BLaER1 treated with 17β-estradiol and CSF1 and Interleukin-3, amounts not matched to agents 10 nM and 100 nM (cell line): ENCODE results near the gene NEURL1.
A peak's percentile ranks its signal among the peaks of the same experiment; 100 is the strongest.

ENCODE experiments used
- H3K27ac ChIP-seq, 11 experiments: shearing (Covaris generic); formaldehyde crosslinking; 2 replicates each; pipeline ENCODE4 v1.8.1; 2022
- H3K27me3 ChIP-seq, 11 experiments: shearing (Covaris generic); formaldehyde crosslinking; 2 replicates each; pipeline ENCODE4 v1.8.1; 2022
- H3K36me3 ChIP-seq, 11 experiments: shearing (Covaris generic); formaldehyde crosslinking; 2 replicates each; pipeline ENCODE4 v1.8.1; 2022
- H3K4me1 ChIP-seq, 10 experiments: shearing (Covaris generic); formaldehyde crosslinking; 2 replicates each; pipeline ENCODE4 v1.8.1; 2022
- H3K4me2 ChIP-seq, 11 experiments: shearing (Covaris generic); formaldehyde crosslinking; 2 replicates each; pipeline ENCODE4 v1.8.1; 2022
- H3K4me3 ChIP-seq, 10 experiments: shearing (Covaris generic); formaldehyde crosslinking; 2 replicates each; pipeline ENCODE4 v1.8.1; 2022
- H3K9ac ChIP-seq, 11 experiments: shearing (Covaris generic); formaldehyde crosslinking; 2 replicates each; pipeline ENCODE4 v1.8.1; 2022
- H3K9me3 ChIP-seq, 11 experiments: shearing (Covaris generic); formaldehyde crosslinking; replicated peaks in 1 of 11; 2 replicates each; pipeline ENCODE4 v1.8.1; 2022
- H4K20me1 ChIP-seq, 11 experiments: shearing (Covaris generic); formaldehyde crosslinking; 2 replicates each; pipeline ENCODE4 v1.8.1; 2022
- Cebpa-rat ChIP-seq, 11 experiments: shearing (Covaris generic); IDR thresholded peaks; 2 replicates each; pipeline ENCODE4 v1.8.1; 2022

The NEURL1 gene

DNA sequence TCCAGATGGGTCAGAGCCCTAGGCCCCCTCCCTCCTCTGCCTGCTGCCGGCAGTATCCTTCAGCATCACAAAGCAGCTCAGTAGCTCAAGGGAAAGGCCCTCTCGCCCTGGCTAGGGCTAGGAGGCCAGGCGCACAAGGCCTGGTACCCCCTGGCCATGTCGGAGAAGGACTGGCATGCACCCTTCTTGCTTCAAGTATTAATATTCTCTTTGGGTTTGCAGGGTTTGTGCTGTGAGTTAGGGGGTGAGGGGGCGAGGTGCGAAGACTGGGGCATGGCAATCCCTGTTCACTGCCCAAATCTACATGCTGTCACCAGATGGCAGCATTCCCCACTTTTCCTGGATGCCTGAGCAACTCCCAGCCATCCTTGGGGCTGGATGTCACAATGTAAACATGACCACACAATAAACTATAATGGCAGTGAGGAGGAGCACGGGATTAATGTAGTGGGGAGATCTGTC is 105.2 kb downstream of the NEURL1 start:
- Histone ChIP-seq H3K4me3 (no peak overlapping the region), H4K20me1 (peaks cover 14 to 64% (median 38%) of the 10 kb centered on the region in 11 experiments; a peak in 17 of 22 replicates), H3K4me1 (peaks cover 0 to 27% (median 21%) of the 10 kb centered on the region in 10 experiments; a peak in 14 of 20 replicates), H3K27ac (no peak overlapping the region), H3K36me3 (peaks cover 33 to 39% (median 37%) of the 10 kb centered on the region in 11 experiments), H3K9ac (0 out of 22 replicates have a peak overlapping the region, but pooled peaks of 1 of the 11 experiments have one; percentile 7), H3K4me2 (no peak overlapping the region), H3K9me3 (no peaks in the 10 kb centered on the region), H3K27me3 (no peaks in the 10 kb centered on the region)
- no peak for TF ChIP-seq Cebpa-rat (IDR thresholded peaks at IDR 0.05)

DNA sequence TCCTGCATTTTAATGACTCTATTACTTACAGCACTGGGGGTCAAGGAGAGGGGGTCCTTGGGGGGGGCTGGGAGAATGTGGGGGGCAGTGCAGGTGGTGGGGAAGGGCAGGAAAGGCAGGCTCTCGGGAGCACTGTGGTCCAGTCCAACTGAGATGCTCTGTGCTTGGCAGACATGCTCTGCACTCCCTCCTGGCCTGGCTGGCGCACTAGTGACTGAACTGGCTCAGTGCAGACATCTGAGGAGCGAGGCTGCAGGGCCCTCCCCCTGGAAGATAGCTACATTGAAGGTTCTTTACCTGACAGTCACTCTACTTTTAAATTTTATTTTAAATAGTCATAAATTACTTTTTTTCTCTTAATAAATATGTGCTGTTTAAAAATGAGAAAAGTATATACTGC is 105.7 kb downstream of the NEURL1 start:
- Histone ChIP-seq H3K4me3 (no peak overlapping the region), H3K9me3 (no peaks in the 10 kb centered on the region), H3K4me1 (peaks cover 0 to 27% (median 21%) of the 10 kb centered on the region in 10 experiments; a peak in 14 of 20 replicates), H3K9ac (no peak overlapping the region), H4K20me1 (peaks cover 14 to 63% (median 38%) of the 10 kb centered on the region in 11 experiments; a peak in 17 of 22 replicates), H3K4me2 (no peak overlapping the region), H3K27ac (no peak overlapping the region), H3K36me3 (peaks cover 38 to 44% (median 42%) of the 10 kb centered on the region in 11 experiments), H3K27me3 (no peaks in the 10 kb centered on the region)
- TF ChIP-seq Cebpa-rat (IDR thresholded peaks at IDR 0.05): no peak

DNA sequence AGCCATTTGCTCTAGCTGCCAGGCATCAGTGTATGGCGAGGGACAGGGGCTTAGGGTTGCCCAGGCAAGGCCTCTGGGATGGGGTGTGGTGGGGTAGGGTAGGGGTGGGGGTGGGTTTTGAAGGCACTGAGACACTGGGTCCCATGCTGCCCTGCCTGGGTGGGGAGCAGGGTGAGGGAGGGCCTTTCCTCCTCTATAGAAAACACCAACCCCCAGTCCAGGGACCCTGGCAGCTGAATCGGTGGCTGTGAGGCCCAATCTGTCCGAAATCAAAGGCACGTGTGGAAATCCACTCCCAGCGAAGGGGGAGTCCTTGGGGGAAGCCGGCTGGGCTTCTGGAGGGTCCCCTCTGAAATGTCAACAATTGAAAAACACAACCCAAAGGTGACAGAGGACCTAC is 106.4 kb downstream of the NEURL1 start:
- Histone ChIP-seq H4K20me1 (peaks cover 14 to 56% (median 34%) of the 10 kb centered on the region in 11 experiments; a peak in 17 of 22 replicates), H3K27me3 (no peaks in the 10 kb centered on the region), H3K27ac (no peak overlapping the region), H3K9me3 (no peaks in the 10 kb centered on the region), H3K4me1 (peaks cover 0 to 27% (median 21%) of the 10 kb centered on the region in 10 experiments; a peak in 14 of 20 replicates), H3K9ac (peak overlapping the region in 1 of 11 experiments; percentile 1; a peak in 1 of 22 replicates), H3K4me2 (no peak overlapping the region), H3K4me3 (no peak overlapping the region), H3K36me3 (peaks cover 45 to 51% (median 49%) of the 10 kb centered on the region in 11 experiments)
- no peak for TF ChIP-seq Cebpa-rat (IDR thresholded peaks at IDR 0.05)

DNA sequence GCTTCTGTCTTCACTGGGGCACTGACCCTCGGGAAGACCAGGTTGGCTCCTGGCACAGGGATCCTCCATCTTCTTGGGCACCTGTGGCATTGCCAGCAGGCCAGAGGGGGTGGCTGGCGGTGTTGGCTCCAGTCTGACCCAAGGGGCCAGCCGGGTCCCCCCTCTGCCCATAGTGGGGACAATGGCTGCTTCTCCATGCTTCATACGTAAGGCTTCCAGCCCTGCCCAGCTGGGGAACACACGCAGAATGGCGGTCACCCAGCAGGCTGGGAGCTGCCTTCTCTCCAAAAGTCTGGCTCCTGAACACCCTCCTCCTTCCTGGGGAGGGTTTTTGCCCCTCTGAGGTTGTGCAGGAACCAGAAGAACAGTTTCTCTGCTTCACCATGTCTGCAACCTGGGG is 106.8 kb downstream of the NEURL1 start:
- peaks cover 49 to 55% (median 53%) of the 10 kb centered on the region in 11 experiments for H3K36me3 ChIP-seq
- peaks cover 0 to 27% (median 21%) of the 10 kb centered on the region in 10 experiments; a peak in 14 of 20 replicates for H3K4me1 ChIP-seq
- H3K9ac ChIP-seq: 0 out of 22 replicates have a peak overlapping the region, but pooled peaks of 1 of the 11 experiments have one; percentile 1
- peaks cover 12 to 52% (median 33%) of the 10 kb centered on the region in 11 experiments; a peak in 16 of 22 replicates for H4K20me1 ChIP-seq
- H3K9me3 ChIP-seq: no peaks in the 10 kb centered on the region
- no peak overlapping the region; a peak in 2 of 22 replicates for H3K27ac ChIP-seq
- no peak overlapping the region for H3K4me3 ChIP-seq
- H3K27me3 ChIP-seq: no peaks in the 10 kb centered on the region
- TF ChIP-seq Cebpa-rat (IDR thresholded peaks at IDR 0.05): no peak
- H3K4me2 ChIP-seq: no peak overlapping the region

GRCh38 chr10:103600956-103601569 is 107.6 kb downstream of the NEURL1 start:
- H3K27ac ChIP-seq: no peak overlapping the region
- H3K27me3 ChIP-seq: no peaks in the 10 kb centered on the region
- 0 out of 22 replicates have a peak overlapping the region, but pooled peaks of 1 of the 11 experiments have one; percentile 9 for H3K9ac ChIP-seq
- peaks cover 9 to 45% (median 25%) of the 10 kb centered on the region in 11 experiments; a peak in 16 of 22 replicates for H4K20me1 ChIP-seq
- TF ChIP-seq Cebpa-rat (IDR thresholded peaks at IDR 0.05): no peak
- H3K4me3 ChIP-seq: no peak overlapping the region
- H3K9me3 ChIP-seq: no peaks in the 10 kb centered on the region; a peak in 1 of 22 replicates
- H3K4me1 ChIP-seq: peaks cover 0 to 26% (median 19%) of the 10 kb centered on the region in 10 experiments; a peak in 14 of 20 replicates
- H3K36me3 ChIP-seq: peaks cover 57 to 62% (median 61%) of the 10 kb centered on the region in 11 experiments
- H3K4me2 ChIP-seq: no peak overlapping the region

GRCh38 chr10:103602028-103602851 is 108.7 kb downstream of the NEURL1 start:
- Histone ChIP-seq H3K4me1 (peaks cover 0 to 15% (median 10%) of the 10 kb centered on the region in 10 experiments; a peak in 14 of 20 replicates), H3K36me3 (peaks cover 58 to 73% (median 62%) of the 10 kb centered on the region in 11 experiments), H3K27ac (no peak overlapping the region), H3K4me3 (no peak overlapping the region), H3K9ac (no peak overlapping the region), H3K4me2 (no peak overlapping the region), H4K20me1 (peaks cover 8 to 34% (median 16%) of the 10 kb centered on the region in 11 experiments; a peak in 15 of 22 replicates), H3K27me3 (no peaks in the 10 kb centered on the region), H3K9me3 (peaks cover 0 to 10% (median 4%) of the 10 kb centered on the region in 11 experiments; a peak in 13 of 22 replicates)
- TF ChIP-seq Cebpa-rat (IDR thresholded peaks at IDR 0.05): no peak

DNA sequence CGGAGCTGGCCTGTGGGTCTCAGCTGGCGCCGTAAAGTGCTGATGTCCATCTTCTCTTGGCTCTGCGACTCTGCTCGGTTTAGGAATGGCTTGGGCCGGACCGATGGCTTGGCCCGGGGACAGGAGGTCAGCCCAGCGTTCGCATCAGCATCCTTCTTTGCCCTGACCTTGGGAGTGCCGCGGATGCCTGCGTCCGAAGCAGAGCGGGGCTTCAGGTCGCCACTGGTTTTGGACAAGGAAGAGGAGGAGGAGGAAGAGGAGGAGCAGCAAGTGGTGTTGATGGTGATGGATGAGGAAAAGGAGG is 109.3 kb downstream of the NEURL1 start:
- H3K36me3 ChIP-seq: peaks cover 58 to 73% (median 63%) of the 10 kb centered on the region in 11 experiments

DNA sequence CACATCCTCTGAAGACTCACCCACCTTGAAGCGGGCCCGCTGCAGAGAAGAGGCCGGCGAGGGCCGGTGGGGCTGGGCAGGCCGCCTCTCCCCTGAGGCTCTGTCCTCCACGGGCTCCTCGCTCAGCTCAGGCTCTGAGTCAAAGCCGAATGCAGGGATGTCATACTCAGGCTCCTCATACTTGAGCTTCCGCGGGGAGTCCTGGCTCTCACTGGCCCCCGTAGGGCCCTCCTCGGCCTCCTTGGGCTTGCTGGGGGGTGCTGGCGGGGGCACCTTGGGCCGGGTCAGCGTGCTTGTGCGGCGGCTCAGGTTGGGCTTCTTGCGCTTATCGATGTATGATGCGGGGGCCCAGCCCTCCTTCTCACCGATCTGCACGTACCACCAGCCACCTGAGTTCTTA is 109.9 kb downstream of the NEURL1 start:
- Histone ChIP-seq H3K4me3 (no peak overlapping the region), H3K36me3 (peaks cover 64 to 79% (median 69%) of the 10 kb centered on the region in 11 experiments), H3K27ac (no peak overlapping the region), H3K27me3 (no peaks in the 10 kb centered on the region), H3K4me1 (peaks cover 0 to 4% (median under 1%) of the 10 kb centered on the region in 10 experiments; a peak in 7 of 20 replicates), H4K20me1 (peaks cover 3 to 28% (median 11%) of the 10 kb centered on the region in 11 experiments; a peak in 15 of 22 replicates), H3K9me3 (peaks cover 0 to 18% (median 11%) of the 10 kb centered on the region in 11 experiments; a peak in 16 of 22 replicates), H3K9ac (no peak overlapping the region), H3K4me2 (no peak overlapping the region)
- TF ChIP-seq Cebpa-rat (IDR thresholded peaks at IDR 0.05): no peak

More for the DNA sequence above, 109.3 kb downstream of the NEURL1 start:
- TF ChIP-seq Cebpa-rat (IDR thresholded peaks at IDR 0.05): no peak
- Histone ChIP-seq H4K20me1 (peaks cover 5 to 31% (median 16%) of the 10 kb centered on the region in 11 experiments; a peak in 15 of 22 replicates), H3K4me3 (no peak overlapping the region), H3K9ac (no peak overlapping the region), H3K4me2 (no peak overlapping the region), H3K27ac (no peak overlapping the region), H3K9me3 (peaks cover 0 to 13% (median 6%) of the 10 kb centered on the region in 11 experiments; a peak in 14 of 22 replicates), H3K4me1 (peaks cover 0 to 10% (median 6%) of the 10 kb centered on the region in 10 experiments; a peak in 12 of 20 replicates), H3K27me3 (no peaks in the 10 kb centered on the region)
